Measurements from ENCODE around the gene TSEN2.
"Not testable (repeated sequence)": the region's sequence is repeated elsewhere in the genome, so short reads cannot be mapped to it uniquely, and the experiment has no call there.

The TSEN2 gene

GRCh38 chr3:12484198-12484982, at the start of gene TSEN2:
TSEN2 (plus strand) TSS chr3:12484480; CDS start chr3:12489801, 5,321 bp downstream.
- peak; percentile 96 to 99 (median 99) for DNase-seq

DNA sequence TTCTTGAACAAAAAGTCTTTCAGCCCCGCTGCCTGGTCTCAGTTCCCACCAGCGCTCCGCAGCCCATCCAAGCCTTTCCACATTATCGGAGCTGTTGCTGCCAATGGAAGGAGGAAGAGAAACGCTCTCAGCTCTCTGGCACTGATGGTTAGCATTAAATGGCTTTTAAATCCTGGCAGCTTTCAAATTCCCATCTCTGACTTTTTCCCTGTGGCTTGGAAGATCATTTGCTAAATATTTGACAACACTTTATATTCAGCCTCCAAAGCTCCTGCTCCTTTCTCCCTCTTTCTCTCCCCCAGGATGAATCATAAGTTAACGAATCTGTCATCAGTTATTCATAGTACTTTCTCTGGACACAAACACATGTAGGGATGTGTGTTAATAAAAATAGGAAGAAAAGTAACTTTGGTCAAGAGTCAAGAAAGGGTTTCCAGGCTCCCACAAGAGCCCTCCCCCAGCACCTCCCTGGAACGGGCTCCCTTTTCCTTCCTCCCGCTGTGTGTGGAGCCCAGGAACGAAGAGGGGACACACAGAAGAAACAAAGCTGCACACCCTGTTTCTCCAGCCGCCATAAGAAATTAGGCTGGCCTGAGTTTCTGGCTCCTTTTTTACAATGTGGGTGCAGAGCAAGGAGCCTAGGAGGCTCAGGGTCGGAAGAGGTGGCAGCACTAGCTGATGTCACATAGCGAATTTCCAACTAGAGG, 47.6 kb upstream of the TSEN2 start:
- DNase-seq: no peak

- DNase-seq: no peak
Observed at GRCh38 chr3:12437221-12437605, 47.1 kb upstream of the TSEN2 start.

GRCh38 chr3:12437861-12438260, 46.4 kb upstream of the TSEN2 start:
- no peak for DNase-seq

DNA sequence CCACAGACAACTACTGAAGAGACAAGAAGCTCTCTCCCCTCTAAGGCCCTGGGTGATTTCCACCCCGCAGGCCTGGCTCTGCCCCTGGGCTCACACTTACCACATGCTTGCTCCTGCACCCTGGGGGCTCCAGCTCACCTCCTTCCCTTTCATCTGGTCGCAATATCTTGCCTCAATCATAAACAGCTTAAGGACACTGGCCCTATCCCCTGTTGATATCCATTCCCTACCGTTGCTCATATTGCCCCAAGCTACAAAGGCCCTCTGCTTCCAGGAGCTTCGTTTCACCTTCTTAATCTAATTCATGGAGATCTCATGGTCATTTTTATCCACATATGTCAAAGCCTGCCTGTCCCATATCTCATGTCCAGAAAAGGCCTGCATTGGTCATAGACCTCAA, 46.0 kb upstream of the TSEN2 start:
- no peak for DNase-seq

DNA sequence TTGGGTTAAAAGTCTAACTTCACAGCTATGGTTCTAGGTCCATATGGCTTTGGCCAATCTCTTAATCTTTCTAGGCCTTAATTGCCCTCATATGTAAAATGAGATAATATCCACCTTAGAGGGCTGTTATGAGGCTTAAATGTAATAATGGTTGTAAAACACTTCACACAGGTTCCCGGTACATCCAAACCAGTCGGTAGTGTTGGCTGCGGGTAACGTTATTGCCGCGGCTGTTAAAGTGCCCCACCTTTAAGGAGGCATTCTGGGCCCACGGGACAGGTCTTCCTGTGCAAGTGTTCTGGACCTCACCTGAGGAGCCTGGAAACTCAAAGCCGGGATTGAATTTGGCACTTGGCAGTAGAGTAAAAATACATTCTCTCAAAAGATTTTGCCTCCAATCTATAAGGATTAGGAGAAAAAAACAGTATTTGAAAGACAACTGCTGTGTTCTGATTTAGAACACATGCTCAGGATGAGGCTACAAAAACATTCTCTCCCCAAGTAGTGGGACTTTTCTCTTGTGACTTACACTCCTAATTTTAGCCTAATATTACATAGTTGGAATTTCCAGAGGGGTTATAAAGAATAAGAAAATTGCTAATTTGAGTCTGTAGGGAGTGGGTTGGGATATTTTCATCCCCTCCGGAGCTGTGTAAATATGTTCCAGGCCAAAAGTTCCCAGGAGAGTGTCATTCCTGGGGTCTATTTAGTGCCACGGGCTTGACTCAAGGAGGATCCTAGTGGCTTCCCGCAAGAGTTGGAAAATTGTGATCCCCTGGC, 44.9 kb upstream of the TSEN2 start:
- peak in 2 of 3 donors; percentile 47 to 59 for DNase-seq

GRCh38 chr3:12440927-12441714, 43.2 kb upstream of the TSEN2 start:
- no peak for DNase-seq

DNA sequence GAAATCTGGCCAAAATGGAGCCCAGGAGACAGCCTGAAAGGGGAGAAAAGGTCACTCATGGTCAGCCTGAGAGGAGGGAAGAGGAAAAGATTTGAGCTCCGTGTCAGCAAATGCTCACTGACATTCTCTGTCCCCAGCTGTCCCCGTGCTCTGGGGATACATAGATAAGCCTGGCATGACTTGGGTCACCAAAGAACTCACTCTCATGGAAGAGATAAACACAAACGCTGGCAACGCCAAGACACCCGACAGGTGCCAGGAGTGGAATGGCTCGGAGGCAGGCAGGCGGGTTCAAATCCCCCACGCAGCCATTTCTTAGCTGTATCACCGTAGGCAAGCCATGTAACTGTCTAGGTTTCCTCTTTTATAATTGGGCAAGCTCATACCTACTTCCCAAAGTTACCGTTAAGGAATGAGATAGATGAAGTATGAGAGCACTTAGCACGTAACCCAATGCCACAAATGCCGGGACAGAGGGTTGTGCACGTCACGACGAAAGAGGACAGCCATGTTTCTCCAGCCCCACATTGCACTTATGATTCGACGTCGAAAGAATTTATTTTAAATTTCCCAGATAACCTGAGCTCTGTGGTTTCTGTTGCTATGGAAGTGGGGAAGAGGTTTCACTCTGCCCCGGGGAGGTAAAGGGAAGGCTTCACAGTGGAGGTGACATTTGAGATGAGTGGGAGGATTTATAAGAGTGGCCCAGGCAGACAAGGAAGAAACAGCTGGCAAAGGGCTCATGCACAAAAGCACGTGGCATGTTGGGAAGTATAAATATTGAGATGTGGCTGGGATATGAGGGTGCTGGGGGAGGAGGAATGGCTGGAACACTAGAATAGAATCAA, 41.4 kb upstream of the TSEN2 start:
- DNase-seq: no peak

DNA sequence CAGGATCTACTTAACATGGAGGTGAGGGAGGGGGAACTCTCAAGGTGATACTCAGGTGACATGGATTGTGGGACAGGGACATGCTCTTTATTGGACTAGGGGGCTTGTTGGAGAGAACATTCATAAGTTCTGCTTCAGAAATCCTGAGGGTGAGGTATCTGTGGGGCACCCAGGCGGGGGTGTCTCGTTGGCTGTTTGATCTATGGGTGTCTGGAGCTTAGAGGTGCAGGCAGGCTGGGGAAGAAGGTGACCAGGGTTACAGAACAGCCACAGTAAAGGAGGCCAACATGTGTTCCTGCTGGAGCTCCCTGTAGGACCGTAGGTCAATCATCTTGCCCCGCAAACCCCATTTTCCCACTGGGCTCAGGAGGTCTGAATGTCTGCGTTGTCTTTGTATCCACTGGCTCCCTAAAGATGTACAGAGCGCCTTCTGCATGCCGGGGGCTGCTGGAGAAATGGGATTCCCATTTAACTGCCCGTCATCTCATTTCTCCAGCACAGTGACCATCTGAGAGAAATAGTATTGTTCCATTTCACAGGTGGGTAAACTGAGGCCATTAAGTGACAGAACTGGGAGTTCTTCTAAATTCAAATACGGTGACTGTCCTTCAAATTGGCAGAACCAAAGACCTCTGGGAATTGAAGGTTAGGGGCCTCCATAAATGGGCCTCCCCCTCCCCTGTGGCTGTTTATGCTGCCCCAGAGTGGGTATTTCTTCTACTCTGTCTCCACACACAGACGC, 40.3 kb upstream of the TSEN2 start:
- no peak for DNase-seq

- no peak for DNase-seq
Observed at GRCh38 chr3:12444582-12445471, 39.5 kb upstream of the TSEN2 start.

- no peak for DNase-seq
Observed at GRCh38 chr3:12445523-12446240, 38.6 kb upstream of the TSEN2 start.

- DNase-seq: no peak
Observed at GRCh38 chr3:12446298-12446697, 38.0 kb upstream of the TSEN2 start.

GRCh38 chr3:12447075-12447474, 37.2 kb upstream of the TSEN2 start:
- no peak for DNase-seq

DNA sequence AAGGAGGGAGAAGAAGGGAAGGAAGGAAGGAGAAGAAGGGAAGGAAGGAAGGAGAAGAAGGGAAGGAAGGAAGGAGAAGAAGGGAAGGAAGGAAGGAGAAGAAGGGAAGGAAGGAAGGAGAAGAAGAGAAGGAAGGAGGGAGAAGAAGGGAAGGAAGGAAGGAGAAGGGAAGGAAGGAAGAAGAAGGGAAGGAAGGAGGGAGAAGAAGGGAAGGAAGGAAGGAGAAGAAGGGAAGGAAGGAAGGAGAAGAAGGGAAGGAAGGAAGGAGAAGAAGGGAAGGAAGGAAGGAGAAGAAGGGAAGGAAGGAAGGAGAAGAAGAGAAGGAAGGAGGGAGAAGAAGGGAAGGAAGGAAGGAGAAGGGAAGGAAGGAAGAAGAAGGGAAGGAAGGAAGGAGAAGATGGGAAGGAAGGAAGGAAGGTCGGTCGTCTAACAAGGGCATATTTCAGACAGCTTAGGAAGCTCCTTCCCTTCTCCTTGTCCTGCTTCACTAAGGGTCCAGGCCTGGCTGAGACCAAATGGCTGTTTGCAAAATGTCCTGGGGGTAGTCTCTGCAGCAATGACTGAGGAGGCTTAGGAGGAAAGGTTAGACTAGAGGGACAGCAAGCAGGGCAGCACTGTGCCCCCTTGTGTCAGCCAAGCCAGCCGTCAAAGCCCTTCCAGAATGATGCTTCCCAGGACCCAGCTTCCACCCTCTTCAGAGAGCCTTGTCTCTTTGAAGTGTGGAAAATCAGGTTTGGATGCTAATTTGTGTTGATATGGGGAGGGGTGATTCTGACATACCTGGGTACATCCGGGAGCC, 35.7 kb upstream of the TSEN2 start:
- DNase-seq: not testable (repeated sequence)

DNA sequence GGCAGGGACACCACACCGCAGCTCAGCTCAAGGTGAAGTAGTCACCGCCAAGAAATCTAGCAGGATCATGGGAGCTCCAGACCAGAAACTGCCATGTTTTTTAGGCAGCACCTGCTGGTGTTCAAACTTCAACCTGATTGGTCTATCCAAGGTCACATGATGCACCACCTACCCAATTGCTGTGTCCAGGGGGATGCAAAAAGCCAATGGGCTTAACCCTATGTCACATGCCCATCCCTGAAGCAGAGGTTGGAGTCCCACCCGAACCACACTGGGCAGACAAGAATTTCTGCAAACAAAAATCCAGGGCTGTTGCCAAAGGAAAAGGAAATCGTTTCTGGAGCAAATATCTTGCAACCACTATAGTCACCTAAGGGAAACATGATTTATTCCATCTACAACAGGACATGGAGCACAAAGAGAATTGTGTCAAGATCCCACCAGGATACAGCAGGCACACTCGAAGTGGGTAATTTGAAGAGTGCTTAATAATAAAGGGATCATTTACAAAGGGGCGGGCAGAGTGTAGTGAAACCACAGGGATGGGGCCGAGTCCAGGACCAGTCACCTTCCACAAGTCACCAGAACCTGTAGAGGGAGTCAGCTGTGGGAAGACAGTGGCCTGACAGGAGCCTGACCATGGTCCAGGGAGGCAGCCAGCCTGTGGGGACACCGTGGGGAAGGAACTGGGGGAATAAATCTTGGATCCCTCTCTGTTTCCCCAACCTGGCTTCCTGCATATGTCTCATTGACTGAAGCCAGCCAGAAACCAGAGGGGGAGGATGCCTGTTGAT, 34.2 kb upstream of the TSEN2 start:
- no peak for DNase-seq

GRCh38 chr3:12451481-12451880, 32.8 kb upstream of the TSEN2 start:
- DNase-seq: no peak

DNA sequence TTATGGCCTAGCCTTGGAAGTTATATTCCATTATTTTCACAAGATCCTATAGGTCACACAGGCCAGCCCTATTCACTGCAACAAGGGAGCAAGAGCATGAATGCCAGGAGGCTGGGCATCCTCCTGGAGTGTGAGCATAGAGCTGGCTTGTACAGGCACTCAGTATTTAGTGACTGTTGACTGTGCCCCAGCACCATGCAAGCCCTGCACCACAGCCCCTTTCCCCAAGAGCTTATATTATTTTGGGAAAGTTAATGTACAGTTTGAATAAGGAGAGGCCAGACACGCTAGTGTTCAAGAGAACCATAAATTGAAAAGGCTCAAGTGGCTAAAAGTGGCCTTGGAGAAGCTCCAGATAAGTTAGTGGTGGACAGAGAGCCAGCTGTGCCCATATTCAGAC, 32.3 kb upstream of the TSEN2 start:
- no peak for DNase-seq
